GM18519 (cell line): Measurements from ENCODE around the gene WNT7A.

Source experiments
- ATAC-seq: cut with Tn5 transposase; IDR thresholded peaks from one replicate; pipeline ENCODE4 v1.9.1; 2021; ENCODE audit warnings: mild to moderate bottlenecking, moderate library complexity; ENCODE audit not compliant: unreplicated experiment, low FRiP score

WNT7A gene

DNA sequence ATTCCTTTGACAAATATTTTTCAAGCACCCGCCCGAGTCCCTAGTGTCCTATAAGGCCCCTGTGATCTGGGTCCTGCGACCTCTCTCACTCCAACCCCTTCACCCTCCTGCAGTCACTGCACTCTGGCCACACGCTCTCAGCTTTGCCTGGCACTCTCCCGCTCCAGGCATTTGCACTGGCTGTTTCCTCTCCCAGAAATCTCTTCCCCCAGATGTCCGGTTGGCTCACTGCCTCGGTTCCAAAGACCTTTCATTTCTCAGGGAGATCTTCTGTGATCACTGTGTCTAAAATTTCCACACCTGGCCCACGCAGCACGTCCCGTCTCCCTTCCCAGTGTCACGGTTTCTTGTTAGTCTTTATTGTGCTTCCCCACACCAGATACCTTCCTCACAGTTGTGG, 97.4 kb downstream of the WNT7A start:
- ATAC-seq: no peak

DNA sequence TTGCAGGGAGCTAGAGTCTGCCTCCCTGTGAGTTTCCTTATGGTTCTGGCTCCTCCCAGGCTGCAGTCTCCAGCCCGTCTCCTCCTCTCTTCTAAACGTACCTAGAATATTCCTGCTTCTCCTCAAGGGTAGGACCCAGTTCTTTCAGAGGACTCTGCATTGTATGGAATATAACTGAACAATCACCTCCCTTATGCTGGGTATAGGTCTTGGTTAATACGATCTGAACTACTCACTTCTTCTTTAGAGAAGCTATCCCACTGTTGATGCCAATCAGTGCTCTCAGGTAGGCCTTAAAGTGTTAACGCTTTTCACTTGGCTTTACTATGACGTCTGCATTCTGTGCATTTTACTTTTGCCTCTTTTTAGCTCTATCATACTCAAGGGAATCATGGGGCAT, 98.5 kb downstream of the WNT7A start:
- no peak for ATAC-seq

DNA sequence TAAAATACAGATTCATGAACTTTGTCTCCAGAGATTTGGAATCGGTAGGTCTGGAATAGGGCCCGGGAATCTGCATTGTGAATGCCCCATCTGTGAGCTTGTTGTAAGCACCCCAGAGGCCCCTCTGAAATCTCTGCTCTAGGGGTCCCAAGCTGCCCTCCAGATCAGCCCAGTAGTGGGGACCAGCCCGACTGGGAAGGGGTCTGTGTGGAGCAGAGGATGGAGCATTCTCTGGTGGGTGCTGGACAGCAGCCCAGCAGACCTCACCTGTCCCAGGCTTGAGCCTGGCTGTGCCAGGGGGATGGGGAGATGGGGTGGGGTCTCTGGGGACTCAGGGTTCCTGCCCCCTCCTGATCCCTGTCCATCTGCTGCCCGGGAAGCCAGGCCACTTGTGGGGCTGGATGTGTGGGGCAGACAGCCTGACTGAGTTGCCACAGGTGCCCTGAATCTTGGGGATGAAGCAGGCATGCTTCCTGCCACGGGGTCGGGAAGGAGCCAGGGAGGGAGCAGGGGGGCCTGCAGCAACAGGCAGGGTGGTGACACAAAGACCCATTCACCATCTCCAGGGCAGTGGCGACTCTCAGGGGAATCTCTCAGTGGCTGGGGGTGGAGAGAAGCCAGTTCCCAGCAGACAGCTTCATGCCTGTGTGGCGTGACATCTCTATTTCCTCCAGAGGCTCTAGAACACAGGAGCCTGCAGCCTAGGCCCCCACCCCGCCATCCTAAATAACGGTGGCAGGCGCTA, 99.3 kb downstream of the WNT7A start:
- no peak for ATAC-seq

DNA sequence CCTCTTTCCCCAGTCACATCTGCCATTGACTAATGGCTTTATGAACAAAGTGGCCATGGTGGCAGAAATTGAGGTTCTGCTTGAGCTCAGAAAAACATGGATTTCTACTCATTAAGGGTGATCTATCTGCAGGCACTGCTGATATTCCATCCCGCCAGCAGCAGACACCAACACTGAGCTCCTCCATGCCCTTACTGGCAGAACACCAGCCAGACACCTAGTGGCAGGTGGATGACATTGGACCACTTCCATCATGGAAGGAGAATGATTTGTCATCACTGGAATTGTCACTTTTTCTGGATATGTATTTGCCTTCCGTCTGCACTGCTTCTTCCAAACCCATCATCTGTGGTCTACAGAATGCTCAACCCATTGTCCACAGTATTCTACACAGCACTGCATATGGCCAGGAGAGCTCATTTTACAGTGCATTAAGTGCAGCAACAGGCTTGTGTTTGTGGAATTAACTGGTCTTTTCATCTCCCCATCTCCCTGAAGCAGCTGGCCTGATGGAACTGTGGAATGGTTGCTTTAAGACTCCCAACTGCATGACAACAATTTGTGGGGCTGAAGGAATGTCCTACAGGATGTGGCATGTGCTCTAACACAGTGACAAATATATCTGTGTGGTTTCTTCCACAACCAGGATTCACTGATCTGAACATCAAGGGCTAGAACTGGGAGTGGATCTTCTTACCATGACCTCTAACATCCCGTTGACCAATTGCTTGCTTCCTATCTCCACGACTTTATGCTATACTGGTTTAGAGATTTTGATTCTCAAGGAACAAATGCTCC, 103.4 kb downstream of the WNT7A start:
- no peak for ATAC-seq

DNA sequence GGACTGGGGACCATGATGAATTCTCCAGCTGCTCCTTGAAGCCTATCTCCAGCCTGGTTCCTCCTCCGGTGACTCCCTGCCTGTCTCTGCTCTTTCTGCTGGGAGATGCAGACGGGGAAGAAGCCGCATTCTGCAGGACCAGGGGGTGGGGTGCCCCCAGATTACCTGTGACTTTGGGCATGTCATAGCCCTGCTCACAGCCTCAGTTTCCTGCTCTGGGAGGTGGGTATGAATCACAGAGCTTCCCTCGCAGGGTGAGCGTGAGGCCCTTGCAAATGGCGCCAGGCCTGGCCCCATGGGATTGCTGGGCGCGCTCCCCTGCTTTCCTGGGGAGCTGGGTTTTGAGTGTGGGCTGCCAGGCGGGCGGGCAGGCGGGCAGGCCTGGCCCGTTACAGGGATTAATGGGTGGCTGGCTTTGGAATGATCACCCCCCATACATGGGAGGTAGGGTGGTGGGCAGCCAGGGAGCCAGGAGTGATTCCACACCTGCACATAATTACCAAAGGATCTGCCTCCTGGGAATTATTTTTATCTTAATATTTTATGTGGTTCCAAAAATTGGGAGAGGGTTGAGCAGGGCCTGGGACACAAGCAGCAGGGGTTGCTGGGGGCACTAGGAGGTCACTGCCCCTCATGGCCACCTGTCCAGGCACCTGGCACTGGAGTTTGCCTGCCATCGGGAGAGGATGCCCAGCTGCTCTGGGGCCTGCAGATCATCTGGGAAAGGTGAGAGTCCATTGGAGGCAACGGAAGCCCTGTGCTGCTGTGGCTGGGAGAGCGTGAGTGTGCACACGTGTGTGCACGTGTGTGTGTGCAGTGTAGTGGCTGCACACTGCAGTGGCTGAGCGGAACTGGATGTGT, 106.8 kb downstream of the WNT7A start:
- ATAC-seq: no peak

DNA sequence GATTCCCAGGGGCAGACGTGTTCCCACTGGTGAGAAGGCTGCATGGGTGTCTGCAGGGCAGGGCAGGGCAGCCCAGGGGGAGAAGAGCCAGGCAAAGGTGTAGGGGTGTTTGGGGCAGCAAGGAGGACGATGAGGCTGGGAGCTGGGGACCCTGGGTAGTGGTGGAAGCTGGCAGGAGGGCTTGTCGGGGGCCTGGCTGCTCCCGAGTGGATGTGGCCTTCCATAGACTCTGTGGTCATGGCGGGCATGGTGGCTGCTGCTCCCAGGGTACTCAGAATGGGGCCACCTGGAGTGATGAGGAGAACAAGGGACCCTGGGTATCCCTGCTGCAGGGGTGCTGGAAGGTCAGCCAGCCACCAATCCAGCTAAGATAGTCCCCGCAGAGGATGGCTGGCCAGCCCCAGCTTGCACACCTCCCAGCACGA, 107.5 kb downstream of the WNT7A start:
- no peak for ATAC-seq

DNA sequence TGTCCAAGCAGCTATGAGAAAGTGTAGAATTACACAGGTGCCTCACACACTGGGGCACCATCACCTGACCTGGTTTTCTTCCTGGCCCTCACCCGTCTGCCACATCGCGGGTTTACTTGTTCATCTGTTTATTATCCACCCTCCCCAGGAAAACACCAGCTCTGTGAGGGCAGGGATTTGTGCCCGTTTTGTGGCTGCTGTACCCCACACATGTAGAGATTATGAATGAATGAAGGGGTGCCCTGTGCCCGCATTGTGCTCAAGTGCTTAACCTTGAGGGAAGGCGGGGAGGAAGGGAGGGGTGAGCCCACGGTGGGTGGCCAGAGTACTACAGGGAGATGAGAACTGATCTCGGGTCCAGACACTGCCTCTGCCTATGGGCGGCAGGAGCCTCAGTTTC, 108.4 kb downstream of the WNT7A start:
- ATAC-seq: no peak

DNA sequence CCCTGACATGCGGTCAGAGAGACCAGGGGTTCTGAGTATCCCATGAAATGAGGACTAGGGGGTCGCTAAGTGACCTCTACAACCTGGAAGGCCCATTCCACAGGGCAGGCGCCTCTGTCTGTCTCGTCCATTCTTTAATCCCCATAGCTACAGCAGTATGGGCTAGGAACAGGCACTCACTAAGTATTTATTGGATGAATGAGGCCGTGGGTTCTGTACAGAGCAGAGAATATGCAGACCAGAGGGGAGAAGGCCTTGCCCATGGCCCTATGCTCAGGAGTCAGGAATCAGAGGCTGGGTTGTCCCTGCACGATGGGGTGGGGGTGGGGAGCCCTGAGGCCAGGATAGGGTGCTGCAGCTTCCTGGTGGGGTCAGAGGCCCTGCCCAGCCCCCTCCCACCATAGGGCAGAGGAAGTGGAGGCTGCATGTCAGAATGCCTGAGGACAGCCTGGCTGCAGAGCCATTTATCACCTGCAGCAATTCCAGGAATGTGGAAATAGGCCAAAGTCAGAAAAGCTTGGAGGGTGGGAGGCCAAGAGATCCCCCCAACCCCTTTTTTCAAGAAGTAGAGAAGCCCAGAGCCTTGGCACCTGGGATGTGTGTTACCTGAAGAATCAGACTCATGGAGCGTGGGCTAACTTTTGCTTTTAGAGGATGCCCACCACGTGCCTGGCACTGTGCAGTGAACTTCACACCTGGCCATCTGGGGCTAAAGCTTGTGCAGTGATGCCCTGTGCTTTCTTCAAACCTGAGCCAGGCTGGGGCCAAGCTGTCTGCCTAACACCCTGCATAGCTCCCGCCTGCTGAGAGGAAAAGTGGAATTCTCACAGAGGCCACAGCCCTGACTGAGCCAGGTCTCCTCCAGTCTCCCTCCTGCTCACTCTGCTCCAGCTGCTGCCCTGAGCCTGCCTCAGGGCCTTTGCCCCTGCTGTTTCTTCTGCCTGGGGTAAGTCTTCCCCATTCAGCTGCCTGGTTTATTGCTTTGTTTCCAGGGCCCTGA, 109.4 kb downstream of the WNT7A start:
- ATAC-seq: no peak

DNA sequence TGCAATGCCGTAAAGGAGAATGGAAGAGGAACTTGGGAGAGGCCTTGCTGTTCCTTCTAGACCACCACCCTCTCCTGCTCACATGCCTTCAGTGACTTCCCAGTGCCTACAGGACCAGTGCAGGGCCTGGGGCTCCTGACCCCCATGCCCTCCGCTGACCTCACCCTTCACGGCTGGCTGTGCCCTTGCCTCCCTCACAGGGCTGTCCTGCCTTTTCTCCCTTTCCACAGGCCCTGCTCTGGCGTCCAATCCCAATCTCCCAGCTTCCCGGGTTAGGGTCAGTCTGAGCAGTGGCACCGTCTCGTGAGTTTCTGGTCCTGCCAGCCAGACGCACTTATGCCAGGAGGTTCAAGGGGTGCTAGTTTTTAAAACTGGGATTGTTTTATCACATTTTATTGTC, 110.4 kb downstream of the WNT7A start:
- no peak for ATAC-seq

DNA sequence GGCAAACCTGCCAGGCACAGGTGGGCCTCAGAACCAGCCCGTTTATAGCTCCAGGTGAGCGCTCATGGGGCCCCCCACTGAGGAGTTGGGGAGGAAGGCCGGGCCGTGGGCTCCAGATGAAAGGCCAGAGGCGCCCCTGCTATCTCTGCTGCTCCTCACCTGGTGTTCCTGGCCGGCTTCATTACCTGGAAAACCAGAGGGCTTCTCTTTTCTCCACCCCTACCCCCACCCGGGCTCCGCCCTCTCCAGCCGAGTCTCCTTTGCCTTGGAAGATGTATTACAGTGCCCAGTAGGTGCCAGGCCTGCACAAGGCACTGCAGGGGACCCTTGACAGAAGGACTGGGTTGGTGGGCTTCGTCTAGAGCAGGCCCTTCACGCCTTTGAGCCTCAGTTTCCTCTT, 111.4 kb downstream of the WNT7A start:
- ATAC-seq: no peak

DNA sequence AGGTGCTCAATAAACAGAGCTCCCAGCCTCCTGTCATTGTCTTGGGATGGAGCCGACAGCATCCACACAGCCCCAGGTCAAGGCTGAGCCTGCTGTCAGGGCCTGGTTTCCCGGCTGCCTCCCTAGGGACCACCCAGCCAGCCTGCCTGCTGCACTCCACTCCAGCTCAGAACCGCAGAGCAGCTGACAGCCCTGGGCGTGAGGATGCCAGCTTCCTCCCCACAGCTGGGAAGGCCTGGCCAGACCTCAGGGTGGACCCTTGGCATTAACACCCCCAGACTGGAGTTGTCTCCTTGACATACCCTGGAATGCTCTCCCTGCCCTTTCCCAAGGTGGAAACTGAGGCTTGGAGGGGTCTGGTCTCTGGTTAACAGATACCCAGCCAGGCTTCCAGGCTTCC, 112.0 kb downstream of the WNT7A start:
- ATAC-seq: no peak

DNA sequence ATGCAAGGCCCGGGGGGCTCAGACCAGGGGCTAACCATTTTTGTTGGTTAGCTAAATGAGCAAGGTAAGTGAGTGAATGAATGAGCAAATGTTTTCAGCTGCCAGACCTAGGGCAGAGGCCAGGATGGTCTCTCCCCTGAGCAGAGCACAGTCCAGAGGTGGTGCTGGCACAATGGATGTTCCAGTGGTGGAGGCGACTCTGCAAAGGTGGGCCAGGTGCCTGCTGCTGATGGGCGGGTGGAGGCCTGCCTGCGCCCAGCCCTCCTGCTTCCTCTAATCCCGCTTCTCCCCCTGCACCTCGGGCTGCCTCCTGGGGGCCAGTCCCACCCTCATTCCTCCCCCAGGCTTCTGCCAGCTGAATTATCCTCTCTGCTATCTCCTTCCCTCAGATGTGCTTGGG, 112.8 kb downstream of the WNT7A start:
- ATAC-seq: no peak
